Caco-2 (cell line): ENCODE measurements around the gene LTBP1. TPM values are rescaled to one million over a fixed set of nuclear protein-coding genes. Genes with fewer than 3 reads are reported as not detected.

Experiments
- BruUV-seq: library from RNA; stranded (reverse); fragments of 400-500 nt; replicated peaks from 2 replicates; lab custom pipeline; 2021; lab: Mats Ljungman, UMichigan
- CTCF ChIA-PET: fragments of 300-600 bp; sonication (Branson Sonifier 250); formaldehyde crosslinking; loops from one replicate; lab custom pipeline; 2022; ENCODE audit warnings: antibody characterized with exemption; lab: Charles Lee
- POLR2A ChIA-PET: fragments of 300-600 bp; sonication (Branson Sonifier 250); formaldehyde crosslinking; loops from one replicate; lab custom pipeline; 2022; ENCODE audit warnings: antibody characterized with exemption; lab: Charles Lee
- DNase-seq, 2 experiments: peaks; one replicate each; pipeline versions ENCODE4 v3.0.0 to v3.0.0-alpha.2; 2020 to 2022
- H3K27me3 ChIP-seq: replicated peaks from 2 replicates; pipeline ENCODE4 v1.6.0; 2011; ENCODE audit warnings: low read length; ENCODE audit not compliant: control insufficient read depth, insufficient read depth
- H3K36me3 ChIP-seq: 2 replicates; pipeline ENCODE4 v1.5.1; 2011; ENCODE audit warnings: low read length; ENCODE audit not compliant: control insufficient read depth, insufficient read depth
- H3K4me1 ChIP-seq: fragments of 250-450 bp; sonication (Bioruptor Pico); 2 replicates; pipeline ENCODE4 v1.5.1; 2020; ENCODE audit warnings: mild to moderate bottlenecking
- H3K4me3 ChIP-seq: 2 replicates; pipeline ENCODE4 v1.5.1; 2011; ENCODE audit warnings: low read depth, mild to moderate bottlenecking, control low read depth, low read length
- H3K9me3 ChIP-seq: fragments of 250-450 bp; sonication (Bioruptor Pico); 2 replicates; pipeline ENCODE4 v1.5.1; 2020; ENCODE audit warnings: mild to moderate bottlenecking, moderate library complexity
- H3K27ac Mint-ChIP-seq: one replicate; pipeline ENCODE4 v1.8.0; 2022; ENCODE audit warnings: mixed read lengths; ENCODE audit not compliant: unreplicated experiment
- H3K27me3 Mint-ChIP-seq: one replicate; pipeline ENCODE4 v1.8.0; 2022; ENCODE audit warnings: mixed read lengths; ENCODE audit not compliant: insufficient read depth, unreplicated experiment
- H3K36me3 Mint-ChIP-seq: one replicate; pipeline ENCODE4 v1.8.0; 2022; ENCODE audit warnings: mild to moderate bottlenecking, mixed read lengths; ENCODE audit not compliant: insufficient read depth, unreplicated experiment
- H3K4me1 Mint-ChIP-seq: one replicate; pipeline ENCODE4 v1.8.0; 2022; ENCODE audit warnings: low read depth, mixed read lengths; ENCODE audit not compliant: unreplicated experiment
- H3K4me3 Mint-ChIP-seq: one replicate; pipeline ENCODE4 v1.8.0; 2022; ENCODE audit warnings: mild to moderate bottlenecking, moderate library complexity, mixed read lengths; ENCODE audit not compliant: unreplicated experiment
- H3K9me3 Mint-ChIP-seq: one replicate; pipeline ENCODE4 v1.8.0; 2022; ENCODE audit warnings: mixed read lengths; ENCODE audit not compliant: unreplicated experiment
- CTCF ChIP-seq, 2 experiments: fragments of 200-600 bp in 1 of 2; IDR thresholded peaks; 1 replicate in 1 of 2; 2 replicates in 1 of 2; pipeline versions ENCODE4 v1.5.1 to v1.8.0; 2011 to 2022; ENCODE audit warnings: antibody characterized with exemption in 1 of 2, control low read depth in 1 of 2, inconsistent platforms in 1 of 2, low read depth in 1 of 2, low read length in 1 of 2, mild to moderate bottlenecking in 1 of 2, moderate library complexity in 1 of 2; ENCODE audit not compliant: insufficient read depth in 1 of 2, severe bottlenecking in 1 of 2, unreplicated experiment in 1 of 2
- intact Hi-C: fragments of 100-400 bp; cut with micrococcal nuclease; formaldehyde crosslinking; loops from one replicate; pipeline ENCODE4 v1.10.0; 2022; ENCODE audit not compliant: unreplicated experiment
- total RNA-seq: library from RNA; stranded (reverse); gene quantifications from 2 replicates; pipeline ENCODE4 v1.2.3, GENCODE V29; 2022

LTBP1 gene
- total RNA-seq, 1 experiment from 2014 or later, result 64.2 TPM

GRCh38 chr2:32945286-32945685 is 1.5 kb upstream of the LTBP1 start:
- BruUV-seq, result no TSS peak
- Histone ChIP-seq H3K4me1 (peaks cover 8% of the 10 kb centered on the region; the same call in 1 of the 2 replicates), H3K4me3 (no peak overlapping the region), H3K9me3 (no peaks in the 10 kb centered on the region), H3K27me3 (no peaks in the 10 kb centered on the region), H3K36me3 (no peaks in the 10 kb centered on the region)
- POLR2A ChIA-PET, result no interaction called here
- H3K4me1 Mint-ChIP-seq, result peaks cover 7% of the 10 kb centered on the region
- peaks cover 8% of the 10 kb centered on the region for H3K36me3 Mint-ChIP-seq
- CTCF ChIA-PET, result interaction anchor here (1.0 kb wide), 1 partner anchor 113 kb away, joined by 4 read pairs; no protein-coding TSS in a partner anchor
- DNase-seq, result no peak
- no peaks in the 10 kb centered on the region for H3K9me3 Mint-ChIP-seq
- H3K4me3 Mint-ChIP-seq, result no peak overlapping the region
- H3K27me3 Mint-ChIP-seq, result no peaks in the 10 kb centered on the region
- no peak for TF ChIP-seq CTCF (IDR thresholded peaks at IDR 0.05; ENCODE audit: insufficient read depth in 1 of 2, low read depth in 1 of 2, low read length in 1 of 2, severe bottlenecking in 1 of 2, unreplicated experiment in 1 of 2)
- no peak overlapping the region for H3K27ac Mint-ChIP-seq
- intact Hi-C loops, result loop anchor here (5.0 to 10.0 kb wide), 4 partner anchors 320 to 427 kb away; partner anchors contain the start of gene TTC27

GRCh38 chr2:32947076-32947483 is 327 bp downstream of the LTBP1 start:
- Mint-ChIP-seq H3K36me3 (peaks cover 8% of the 10 kb centered on the region), H3K9me3 (no peaks in the 10 kb centered on the region), H3K27me3 (no peaks in the 10 kb centered on the region), H3K4me1 (peaks cover 7% of the 10 kb centered on the region), H3K27ac (peak overlapping the region; percentile 50), H3K4me3 (peak overlapping the region; percentile 79)
- DNase-seq, result no peak
- CTCF ChIA-PET, result interaction anchor here (0.6 to 0.9 kb wide), 2 partner anchors 86 to 1210 kb away, joined by 4 read pairs; no protein-coding TSS in a partner anchor
- POLR2A ChIA-PET, result interaction anchor here (0.6 to 0.7 kb wide), 2 partner anchors 68 to 87 kb away, joined by 4 to 5 read pairs; no protein-coding TSS in a partner anchor
- no peaks in the 10 kb centered on the region for H3K27me3 ChIP-seq
- TF ChIP-seq CTCF (IDR thresholded peaks at IDR 0.05; ENCODE audit: insufficient read depth in 1 of 2, low read depth in 1 of 2, low read length in 1 of 2, severe bottlenecking in 1 of 2, unreplicated experiment in 1 of 2), result no peak
- no TSS peak for BruUV-seq
- peak overlapping the region; percentile 71 for H3K4me3 ChIP-seq
- peaks cover 8% of the 10 kb centered on the region; the same call in 1 of the 2 replicates for H3K4me1 ChIP-seq
- no peaks in the 10 kb centered on the region for H3K36me3 ChIP-seq
- intact Hi-C loops, result loop anchor here (2.0 to 10.0 kb wide), 5 partner anchors 68 to 425 kb away; partner anchors contain the start of gene TTC27
- H3K9me3 ChIP-seq, result no peaks in the 10 kb centered on the region

GRCh38 chr2:32947484-32948143 is 861 bp downstream of the LTBP1 start:
- no peaks in the 10 kb centered on the region for H3K9me3 Mint-ChIP-seq
- H3K27ac Mint-ChIP-seq, result peak overlapping the region; percentile 69
- no peaks in the 10 kb centered on the region for H3K27me3 Mint-ChIP-seq
- no TSS peak for BruUV-seq
- peak; percentile 68 to 72 for DNase-seq
- H3K9me3 ChIP-seq, result no peaks in the 10 kb centered on the region
- peaks cover 1% of the 10 kb centered on the region for H3K4me1 Mint-ChIP-seq
- intact Hi-C loops, result loop anchor here (2.0 to 10.0 kb wide), 5 partner anchors 67 to 425 kb away; partner anchors contain the start of gene TTC27
- ChIA-PET POLR2A (interaction anchor here (0.6 to 0.7 kb wide), 2 partner anchors 68 to 86 kb away, joined by 4 to 5 read pairs; no protein-coding TSS in a partner anchor), CTCF (interaction anchor here (0.6 to 0.9 kb wide), 2 partner anchors 86 to 1211 kb away, joined by 4 read pairs; no protein-coding TSS in a partner anchor)
- H3K27me3 ChIP-seq, result no peaks in the 10 kb centered on the region
- no peaks in the 10 kb centered on the region for H3K36me3 ChIP-seq
- H3K4me1 ChIP-seq, result peaks cover 7% of the 10 kb centered on the region; the same call in 1 of the 2 replicates
- H3K36me3 Mint-ChIP-seq, result peaks cover 8% of the 10 kb centered on the region
- H3K4me3 Mint-ChIP-seq, result peak overlapping the region; percentile 79
- H3K4me3 ChIP-seq, result peak overlapping the region; percentile 71
- no peak for TF ChIP-seq CTCF (IDR thresholded peaks at IDR 0.05; ENCODE audit: insufficient read depth in 1 of 2, low read depth in 1 of 2, low read length in 1 of 2, severe bottlenecking in 1 of 2, unreplicated experiment in 1 of 2)
